Stimulated activated CD8-positive, alpha-beta memory T cell treated with anti-CD3 and anti-CD28 coated beads, Interleukin-4, amount 100 ng/mL, for 1 hour (primary cell): ENCODE data around the gene TMEM63B.
"Not testable (repeated sequence)": the region's sequence is repeated elsewhere in the genome, so short reads cannot be mapped to it uniquely, and the experiment has no call there.

Source experiments
- DNase-seq, 2 donors: peaks; one replicate each; pipeline ENCODE4 v3.0.0-alpha.2; 2020; ENCODE audit warnings: low read depth in 2 of 2, low spot score in 1 of 2

TMEM63B gene

DNA sequence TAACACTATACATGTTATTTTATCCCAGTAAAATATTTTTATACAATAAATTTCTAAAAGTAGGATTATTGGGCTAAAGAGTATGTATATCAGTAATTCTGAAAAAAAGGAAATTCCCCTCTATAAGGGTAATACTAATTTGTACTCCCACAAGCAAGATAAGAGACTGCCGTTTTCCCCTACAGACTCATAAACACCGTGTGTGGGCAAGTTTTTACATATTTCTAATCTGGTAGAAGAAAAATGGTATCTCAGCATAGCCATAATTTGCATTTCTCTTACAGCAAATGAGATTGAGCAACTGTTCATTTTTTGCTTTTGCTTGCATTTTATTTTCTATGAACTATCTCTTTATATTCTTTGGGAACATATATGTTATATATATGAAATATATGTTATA, 63.4 kb downstream of the TMEM63B start:
- DNase-seq: no peak

DNA sequence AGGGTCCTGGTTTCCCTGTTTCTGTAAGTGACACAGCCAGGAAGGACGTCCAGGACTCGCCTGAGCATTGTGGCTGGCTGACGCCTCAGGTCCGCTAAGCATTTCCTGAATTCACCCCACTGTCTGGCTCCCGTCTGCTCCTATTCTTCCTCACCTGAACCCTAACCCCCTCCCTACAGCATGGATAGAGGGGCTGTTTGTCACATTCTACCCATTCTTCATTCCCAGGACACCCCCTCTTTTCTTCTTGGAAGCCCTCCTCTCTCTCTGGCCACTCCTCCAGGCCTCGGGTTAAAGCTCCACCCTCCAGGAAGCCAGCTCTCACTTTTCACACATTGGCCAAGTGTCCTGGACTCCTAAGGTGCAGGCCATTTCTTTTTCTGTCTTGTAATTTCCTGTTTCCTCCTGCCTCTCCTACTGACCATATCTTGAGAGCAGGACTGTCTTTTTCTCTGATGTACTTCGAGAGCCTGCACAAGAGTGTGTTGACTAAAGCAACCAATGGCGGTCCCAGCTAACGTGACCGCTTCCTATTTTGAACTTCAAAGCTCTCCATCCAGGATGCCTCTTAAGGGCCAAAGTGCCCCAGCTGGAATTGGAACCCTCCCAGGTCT, 65.2 kb downstream of the TMEM63B start:
- DNase-seq: no peak

DNA sequence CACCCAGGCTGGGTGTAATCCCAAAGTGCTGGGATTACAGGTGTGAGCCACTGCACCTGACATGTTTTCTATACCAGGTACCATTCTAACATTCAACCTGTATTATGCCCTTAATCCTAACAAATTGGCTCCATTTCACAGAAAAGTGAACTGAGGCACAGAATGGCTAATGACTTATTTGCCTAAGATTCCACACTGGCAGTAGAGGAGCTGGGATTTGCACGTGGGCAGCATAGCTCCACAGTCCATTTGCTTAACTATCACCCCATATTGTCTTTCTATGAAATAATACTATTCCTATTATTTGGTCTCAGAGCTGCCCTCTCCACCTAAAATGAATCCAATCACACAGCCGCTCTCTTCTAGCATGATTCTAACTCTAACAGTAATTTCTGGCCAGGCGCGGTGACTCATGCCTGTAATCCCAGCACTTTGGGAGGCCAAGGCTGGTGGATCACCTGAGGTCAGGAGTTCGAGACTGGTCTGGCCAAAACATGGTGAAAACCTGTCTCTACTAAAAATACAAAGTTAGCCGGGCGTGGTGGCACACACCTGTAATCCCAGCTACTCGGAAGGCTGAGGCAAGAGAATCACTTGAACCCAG, 66.1 kb downstream of the TMEM63B start:
- no peak for DNase-seq

DNA sequence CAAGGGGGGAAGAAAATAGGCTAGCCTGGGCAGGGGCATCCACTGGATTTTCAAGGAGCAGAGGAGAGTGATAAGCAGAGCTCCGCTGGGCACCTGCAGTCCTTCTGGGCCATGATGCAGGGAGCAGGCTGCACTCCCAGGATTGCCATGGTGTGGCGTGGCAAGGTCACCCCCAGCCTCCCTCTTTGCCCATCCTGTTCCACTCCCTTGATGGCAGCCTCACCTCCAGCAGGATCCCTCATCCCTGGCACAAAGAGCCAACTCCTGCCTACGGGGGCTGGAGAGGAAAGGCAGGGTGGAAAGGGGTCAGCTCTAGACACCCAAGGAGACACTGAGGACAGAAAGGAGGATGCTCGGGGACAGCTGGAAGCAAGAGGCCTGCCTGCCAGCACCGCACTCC, 67.0 kb downstream of the TMEM63B start:
- no peak for DNase-seq

DNA sequence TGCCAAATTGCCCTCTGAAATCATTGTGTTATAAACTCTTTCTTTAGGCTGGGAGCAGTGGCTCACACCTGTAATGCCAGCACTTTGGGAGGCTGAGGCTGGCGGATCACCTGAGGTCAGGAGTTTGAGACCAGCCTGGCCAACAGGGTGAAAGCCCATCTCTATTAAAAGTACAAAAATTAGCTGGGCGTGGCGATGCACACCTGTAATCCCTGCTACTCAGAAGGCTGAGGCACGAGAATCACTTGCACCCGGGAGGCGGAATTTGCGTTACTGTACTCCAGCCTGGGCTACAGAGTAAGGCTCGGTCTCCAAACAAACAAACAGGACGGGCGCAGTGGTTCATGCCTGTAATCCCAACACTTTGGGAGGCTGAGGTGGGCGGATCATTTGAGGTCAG, 69.0 kb downstream of the TMEM63B start:
- not testable (repeated sequence) for DNase-seq

DNA sequence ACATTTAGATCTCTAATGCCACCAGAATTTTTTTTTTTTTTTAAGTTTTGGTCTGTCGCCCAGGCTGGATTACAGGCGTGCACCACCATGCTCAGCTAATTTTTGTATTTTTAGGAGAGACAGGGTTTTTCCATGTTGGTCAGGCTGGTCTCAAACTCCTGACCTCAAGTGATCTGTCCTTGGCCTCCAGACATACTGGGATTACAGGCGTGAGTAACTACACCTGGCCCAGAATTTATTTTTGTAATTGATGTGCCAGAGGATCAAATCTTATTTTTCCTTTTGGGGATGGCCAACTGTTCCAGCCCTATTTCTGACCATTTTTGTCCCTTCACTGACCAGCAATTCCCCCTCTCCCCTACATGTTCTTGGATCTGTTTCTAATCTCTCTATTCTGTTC, 71.3 kb downstream of the TMEM63B start:
- no peak for DNase-seq

DNA sequence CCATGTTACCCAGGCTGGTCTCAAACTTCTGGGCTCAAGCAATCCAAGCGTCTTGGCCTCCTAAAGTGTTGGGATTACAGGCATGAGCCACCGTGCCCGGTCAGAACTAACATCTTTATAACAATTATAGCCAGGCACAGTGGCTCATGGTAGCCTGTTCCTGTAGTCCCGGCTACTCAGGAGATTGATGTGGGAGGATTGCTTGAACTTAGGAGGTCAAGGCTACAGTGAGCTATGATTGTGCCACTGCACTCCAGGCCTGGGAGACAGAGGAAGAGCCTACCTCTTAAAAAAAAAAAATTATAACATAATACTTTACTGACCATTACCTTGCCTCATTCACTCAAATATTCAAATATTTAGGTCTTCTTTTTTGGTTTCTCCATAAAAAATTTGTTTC, 72.5 kb downstream of the TMEM63B start:
- DNase-seq: no peak

DNA sequence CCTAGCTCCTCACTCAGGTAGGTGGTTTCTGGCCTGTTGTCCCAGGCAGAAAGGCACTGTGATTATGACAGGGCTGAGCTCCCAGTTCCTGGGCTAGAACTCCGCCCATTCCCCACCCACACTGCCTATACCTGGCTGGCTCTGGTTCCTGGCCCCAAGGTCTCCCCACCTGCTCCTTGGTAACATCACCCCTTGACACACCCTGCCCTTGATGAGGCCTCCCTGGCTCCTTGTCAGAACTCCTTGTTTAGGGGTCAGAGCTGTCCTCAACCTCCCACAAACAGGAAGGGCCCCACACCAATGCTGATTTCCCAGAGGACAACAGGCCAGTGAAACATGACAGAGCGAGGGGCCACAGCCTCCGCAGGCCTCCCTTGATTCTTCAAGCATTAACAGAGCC, 73.8 kb downstream of the TMEM63B start:
- DNase-seq: no peak

DNA sequence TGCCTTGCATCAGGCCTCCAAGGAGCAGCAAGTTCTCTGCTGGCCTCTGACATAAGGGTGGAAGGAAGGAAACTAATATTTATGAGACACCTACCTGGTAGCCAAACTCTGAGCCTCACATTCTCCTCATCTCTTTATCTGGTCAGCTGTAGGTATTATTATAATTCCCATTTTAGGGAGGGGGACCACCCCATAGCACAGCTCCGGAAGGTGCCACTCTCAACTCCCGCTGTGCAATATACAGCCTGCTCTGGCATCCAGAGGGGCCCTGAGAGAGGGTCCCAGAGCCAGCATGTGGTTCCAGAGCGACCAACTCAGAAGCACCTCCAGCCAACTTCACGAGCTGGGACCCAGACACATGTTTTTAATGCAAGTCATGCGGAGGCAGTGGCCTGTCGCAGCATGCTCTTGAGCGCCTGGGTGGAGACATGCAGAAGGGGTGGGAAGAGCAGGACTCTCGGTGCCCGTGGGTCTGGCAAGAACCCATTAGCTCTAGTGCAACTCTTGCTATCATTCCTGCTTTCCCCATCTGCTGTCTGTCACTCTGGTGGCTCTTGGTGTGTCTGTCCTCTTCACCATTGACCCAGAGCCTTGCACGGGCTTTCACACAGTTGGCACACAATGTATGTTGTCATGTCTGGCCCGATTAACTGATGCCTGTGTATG, 74.4 kb downstream of the TMEM63B start:
- DNase-seq: no peak

DNA sequence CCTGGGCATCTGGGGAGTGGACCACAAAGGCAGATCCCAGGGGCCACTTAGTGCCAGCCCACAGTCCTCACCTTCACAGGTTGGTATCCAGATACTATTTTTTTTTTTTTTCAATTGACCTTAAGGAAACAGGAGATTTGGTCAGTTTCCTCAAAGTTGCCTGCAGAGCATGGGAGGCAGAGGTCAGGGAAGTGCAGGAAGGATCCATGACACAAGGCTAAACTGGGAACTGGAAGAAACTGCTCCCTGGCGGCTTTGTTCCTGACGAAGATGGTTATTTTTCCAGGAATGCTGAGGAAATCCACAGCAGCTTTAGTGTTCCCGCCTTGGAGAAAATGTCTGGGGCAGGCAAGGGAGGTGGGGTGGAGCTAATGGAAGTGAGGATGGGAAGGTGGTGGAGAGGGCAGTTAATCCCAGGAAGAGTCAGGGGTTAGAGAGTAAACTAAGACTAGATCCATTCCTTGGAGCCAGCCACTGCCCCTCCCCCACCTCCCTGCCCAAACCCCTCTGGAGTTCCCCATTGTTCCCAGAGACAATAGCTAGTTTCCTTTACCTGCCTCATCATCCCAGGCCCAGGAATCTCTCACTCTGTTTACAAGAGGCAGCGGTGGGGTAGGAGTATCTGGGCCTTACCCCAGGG, 75.1 kb downstream of the TMEM63B start:
- no peak for DNase-seq

DNA sequence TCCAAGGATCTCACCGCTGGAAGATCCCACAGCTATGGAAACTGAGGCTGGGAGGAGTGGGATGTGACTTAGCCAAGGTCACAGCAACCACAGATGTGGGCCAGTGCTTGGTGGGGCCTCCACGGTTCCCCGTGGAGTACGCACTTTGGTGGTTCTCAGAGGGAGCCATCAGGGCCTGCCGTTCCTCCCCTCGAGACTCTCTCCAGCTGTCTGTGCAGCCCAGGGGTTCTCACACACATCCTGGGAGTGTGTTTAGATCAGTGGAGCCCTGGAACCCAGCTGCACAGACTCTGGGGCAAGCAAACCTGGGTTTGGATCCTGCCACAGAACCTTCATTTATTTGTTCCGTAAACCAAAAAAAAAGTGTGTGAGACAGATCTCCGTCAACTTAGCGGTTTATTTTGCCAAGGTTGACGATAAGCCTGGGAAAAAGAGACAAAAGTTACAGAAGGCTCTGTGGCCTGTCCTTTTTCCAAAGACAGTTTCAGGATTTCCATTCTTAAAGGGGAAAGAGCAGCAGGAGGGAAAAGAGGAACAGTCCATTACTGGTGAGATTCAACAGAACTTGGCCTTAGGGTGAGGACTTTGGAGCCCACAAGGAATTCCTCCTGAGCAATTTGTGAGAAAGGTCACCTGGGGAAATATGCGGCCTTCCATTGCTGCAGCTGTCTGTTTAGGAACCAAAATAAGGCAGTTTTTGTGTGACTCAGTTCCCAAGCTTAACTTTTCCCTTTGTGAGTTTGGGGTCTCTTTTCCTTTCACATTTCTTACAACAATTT, 75.8 kb downstream of the TMEM63B start:
- DNase-seq: no peak

DNA sequence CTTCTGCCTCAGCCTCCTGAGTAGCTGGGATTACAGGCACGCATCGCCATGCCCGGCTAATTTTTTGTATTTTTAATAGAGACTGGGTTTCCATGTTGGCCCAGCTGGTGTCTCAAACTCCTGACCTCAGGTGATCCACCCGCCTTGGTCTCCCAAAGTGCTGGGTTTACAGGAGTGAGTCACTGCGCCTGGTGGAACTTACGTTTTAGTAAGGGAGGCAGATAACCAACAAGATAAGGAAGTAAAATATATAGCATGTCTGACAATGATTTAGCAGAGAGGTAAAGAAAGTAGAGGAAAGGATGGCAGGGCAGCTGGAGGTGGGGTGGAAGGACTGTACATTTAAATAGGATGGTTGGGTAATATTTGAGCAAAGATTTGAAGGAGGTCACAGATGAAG, 76.6 kb downstream of the TMEM63B start:
- DNase-seq: no peak
